NCI-H2029 treated with DMSO at 0.1 percent for 48 hours (cell line): Measurements from ENCODE around the gene ALG12.
A peak's percentile ranks its signal among the peaks of the same experiment; 100 is the strongest.

ENCODE experiments used
- DNase-seq: peaks from one replicate; lab custom pipeline; 2025; lab: John Stamatoyannopoulos, UW

The ALG12 gene

GRCh38 chr22:49917974-49918910, at the start of gene ALG12, which contains the start of gene CRELD2:
Gene ALG12, minus strand, starts transcription at chr22:49918438. Its CDS starts 4,673 bp downstream, at chr22:49913765.
Gene CRELD2, plus strand, starts transcription at chr22:49918634. Its CDS starts 136 bp downstream, at chr22:49918770.
- peak; percentile 34 for DNase-seq

- no peak for DNase-seq
Observed at GRCh38 chr22:49967706-49968208, 49.5 kb upstream of the ALG12 start.

- DNase-seq, result no peak
Observed at GRCh38 chr22:49966774-49967705, 48.8 kb upstream of the ALG12 start.

- DNase-seq, result no peak
Observed at GRCh38 chr22:49966041-49966773, 48.0 kb upstream of the ALG12 start.

GRCh38 chr22:49965091-49966040, 47.1 kb upstream of the ALG12 start:
- DNase-seq, result no peak

- DNase-seq, result no peak
Observed at GRCh38 chr22:49964136-49965090, 46.2 kb upstream of the ALG12 start.

- DNase-seq, result no peak
Observed at GRCh38 chr22:49963647-49964026, 45.4 kb upstream of the ALG12 start.

- DNase-seq, result no peak
Observed at GRCh38 chr22:49962751-49963646, 44.8 kb upstream of the ALG12 start.

GRCh38 chr22:49962012-49962750, 43.9 kb upstream of the ALG12 start:
- DNase-seq, result no peak

GRCh38 chr22:49961601-49962011, 43.4 kb upstream of the ALG12 start:
- no peak for DNase-seq

GRCh38 chr22:49961005-49961600, 42.9 kb upstream of the ALG12 start:
- no peak for DNase-seq

GRCh38 chr22:49960159-49961004, 42.1 kb upstream of the ALG12 start, which contains the start of gene PIM3:
Gene PIM3, plus strand, starts transcription at chr22:49960772. Its CDS starts 176 bp downstream, at chr22:49960948.
- DNase-seq, result no peak

GRCh38 chr22:49959782-49960158, 41.5 kb upstream of the ALG12 start:
- no peak for DNase-seq

GRCh38 chr22:49958931-49959781, 40.9 kb upstream of the ALG12 start:
- no peak for DNase-seq

GRCh38 chr22:49958366-49958921, 40.2 kb upstream of the ALG12 start:
- DNase-seq, result no peak
